Activated CD8-positive, alpha-beta memory T cell treated with anti-CD3 and anti-CD28 coated beads, Interleukin-2, amount 10 ng/mL, durations not matched to agents 7 days and 5 days (primary cell): ENCODE data around the gene CD180. TPM values are rescaled to one million over a fixed set of nuclear protein-coding genes. Genes with fewer than 3 reads are reported as not detected.

ENCODE experiments used
- ATAC-seq: fragments of 150-1000 bp; cut with Tn5 transposase; one replicate; pipeline ENCODE4 v1.10.0; 2021; ENCODE audit warnings: moderate library complexity
- CTCF ChIA-PET: fragments of 350-600 bp; sonication (Branson Sonifier 250); formaldehyde crosslinking; loops from one replicate; lab custom pipeline; 2021; ENCODE audit warnings: antibody characterized with exemption; lab: Charles Lee
- DNase-seq: peaks from one replicate; pipeline ENCODE4 v3.0.0-alpha.2; 2020
- H3K27ac Mint-ChIP-seq: one replicate; pipeline ENCODE4 v1.8.0; 2021; ENCODE audit warnings: mild to moderate bottlenecking, mixed read lengths
- H3K27me3 Mint-ChIP-seq: one replicate; pipeline ENCODE4 v1.8.0; 2021; ENCODE audit warnings: mixed read lengths
- H3K36me3 Mint-ChIP-seq: one replicate; pipeline ENCODE4 v1.8.0; 2021; ENCODE audit warnings: mild to moderate bottlenecking, mixed read lengths
- H3K4me1 Mint-ChIP-seq: one replicate; pipeline ENCODE4 v1.8.0; 2021; ENCODE audit warnings: mixed read lengths
- H3K4me3 Mint-ChIP-seq: one replicate; pipeline ENCODE4 v1.8.0; 2021; ENCODE audit warnings: mild to moderate bottlenecking, moderate library complexity, mixed read lengths
- H3K9me3 Mint-ChIP-seq: one replicate; pipeline ENCODE4 v1.8.0; 2022; ENCODE audit warnings: low read depth, mixed read lengths
- total RNA-seq, 2 experiments: library from RNA; stranded (reverse); gene quantifications; one replicate each; pipeline ENCODE4 v1.2.3, GENCODE V29; 2021

Gene CD180
- total RNA-seq, 2 experiments from 2014 or later, result 0.07 TPM; not detected in 1

DNA sequence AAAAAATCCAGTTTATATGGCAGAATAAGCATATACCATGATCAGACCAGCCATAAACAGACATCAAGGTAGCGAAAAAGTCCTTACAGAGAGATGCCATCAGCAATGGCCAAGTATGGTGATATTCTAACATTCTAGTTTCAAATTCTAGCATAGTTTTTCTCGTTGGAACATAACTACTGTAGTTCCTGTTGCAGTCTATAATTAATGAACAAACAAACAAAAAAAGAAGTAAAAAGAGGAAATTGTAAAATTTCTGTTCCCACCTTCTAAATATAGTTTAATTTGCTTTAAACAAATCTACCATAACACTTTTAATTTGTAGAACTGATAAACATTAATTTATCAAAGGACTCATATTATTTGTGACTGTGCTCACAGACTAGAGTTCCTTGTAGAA lies 9.9 kb upstream of the CD180 start:
- Mint-ChIP-seq H3K4me3 (peak overlapping the region; percentile 50), H3K9me3 (no peaks in the 10 kb centered on the region), H3K4me1 (peaks cover 83% of the 10 kb centered on the region), H3K36me3 (peaks cover 25% of the 10 kb centered on the region), H3K27me3 (peaks cover 2% of the 10 kb centered on the region), H3K27ac (peak overlapping the region; percentile 93)
- CTCF ChIA-PET, result interaction anchor here (1.0 to 24.1 kb wide), 7 partner anchors 9 to 900 kb away, joined by 3 to 521 read pairs (median 8); no protein-coding TSS in a partner anchor
- DNase-seq (no peak), ATAC-seq (no peak)

GRCh38 chr5:67205981-67206380 lies 9.4 kb upstream of the CD180 start:
- CTCF ChIA-PET, result interaction anchor here (2.3 to 24.1 kb wide), 3 partner anchors 10 to 43 kb away, joined by 8 to 521 read pairs (median 12); no protein-coding TSS in a partner anchor
- ATAC-seq (no peak), DNase-seq (peak; percentile 54)
- Mint-ChIP-seq H3K9me3 (peaks cover 2% of the 10 kb centered on the region), H3K4me3 (peak overlapping the region; percentile 50), H3K27me3 (peaks cover 2% of the 10 kb centered on the region), H3K4me1 (peaks cover 87% of the 10 kb centered on the region), H3K27ac (peak overlapping the region; percentile 93), H3K36me3 (peaks cover 30% of the 10 kb centered on the region)

DNA sequence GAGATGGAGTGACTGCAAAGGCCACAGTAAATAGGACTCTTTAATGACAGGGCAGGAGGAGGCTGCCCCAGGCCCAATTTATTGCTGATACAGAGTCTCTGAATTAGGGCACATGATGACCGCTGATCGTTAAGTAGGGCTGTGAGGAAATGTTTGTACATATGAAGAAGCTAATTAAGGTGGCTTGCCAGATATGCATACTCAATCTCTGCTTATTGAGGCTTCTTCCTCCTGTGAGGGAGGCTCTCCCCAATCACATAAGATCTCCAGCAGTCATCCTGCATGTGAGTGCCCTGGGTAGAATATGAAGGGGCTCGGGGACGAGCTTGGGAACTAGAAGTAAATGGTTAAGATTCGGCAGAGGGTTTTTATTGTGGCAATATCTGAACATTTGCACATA lies 8.2 kb upstream of the CD180 start:
- H3K36me3 Mint-ChIP-seq, result peaks cover 34% of the 10 kb centered on the region
- H3K27me3 Mint-ChIP-seq, result peaks cover 2% of the 10 kb centered on the region
- DNase-seq, result no peak
- no peak overlapping the region for H3K4me3 Mint-ChIP-seq
- H3K4me1 Mint-ChIP-seq, result peaks cover 93% of the 10 kb centered on the region
- CTCF ChIA-PET, result interaction anchor here (1.0 to 24.1 kb wide), 4 partner anchors 11 to 42 kb away, joined by 4 to 521 read pairs (median 6); no protein-coding TSS in a partner anchor
- peak overlapping the region; percentile 93 for H3K27ac Mint-ChIP-seq
- peaks cover 2% of the 10 kb centered on the region for H3K9me3 Mint-ChIP-seq
- no peak for ATAC-seq

DNA sequence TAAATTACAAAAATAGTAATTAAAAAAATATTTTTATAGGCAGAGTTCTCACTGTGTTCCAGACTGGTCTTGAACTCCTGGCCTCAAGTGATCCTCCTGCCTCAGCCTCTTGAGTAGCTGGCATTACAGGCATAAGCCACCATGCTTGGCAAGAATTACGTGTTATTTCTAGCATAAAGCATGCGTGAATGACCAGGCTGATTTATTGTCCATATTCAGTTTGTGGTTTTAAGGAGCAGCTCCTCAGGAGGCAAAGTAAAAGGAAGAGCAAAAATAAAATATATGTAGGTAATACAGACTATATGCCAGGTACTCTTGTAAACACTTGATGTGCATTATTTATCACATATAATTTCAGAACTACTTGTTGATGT lies 7.1 kb upstream of the CD180 start:
- peaks cover 43% of the 10 kb centered on the region for H3K36me3 Mint-ChIP-seq
- ATAC-seq (no peak), DNase-seq (no peak)
- peaks cover 93% of the 10 kb centered on the region for H3K4me1 Mint-ChIP-seq
- H3K9me3 Mint-ChIP-seq, result peaks cover 4% of the 10 kb centered on the region
- H3K4me3 Mint-ChIP-seq, result no peak overlapping the region
- CTCF ChIA-PET, result interaction anchor here (0.7 to 24.1 kb wide), 5 partner anchors 10 to 41 kb away, joined by 3 to 521 read pairs (median 4); no protein-coding TSS in a partner anchor
- H3K27ac Mint-ChIP-seq, result peak overlapping the region; percentile 93
- H3K27me3 Mint-ChIP-seq, result peaks cover 2% of the 10 kb centered on the region

DNA sequence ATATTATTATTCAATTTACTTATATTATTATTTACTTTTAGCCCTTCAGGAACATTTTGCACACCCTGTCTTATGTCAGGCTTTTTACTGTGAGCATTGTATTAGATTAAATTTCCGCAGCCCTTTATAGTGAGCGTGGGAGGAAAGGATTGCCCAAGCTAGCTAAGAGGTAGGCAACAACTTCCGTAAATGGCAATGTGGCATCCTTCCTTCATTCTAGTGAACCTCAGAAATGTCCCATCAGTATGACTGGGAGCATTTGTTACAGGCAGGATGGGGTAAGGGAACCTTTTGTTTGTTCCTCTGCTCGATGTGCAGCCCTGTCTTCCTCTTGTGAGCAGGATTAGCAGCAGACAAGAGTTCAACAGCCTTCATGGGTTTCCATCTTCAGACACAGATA lies 6.2 kb upstream of the CD180 start:
- peaks cover 51% of the 10 kb centered on the region for H3K36me3 Mint-ChIP-seq
- H3K9me3 Mint-ChIP-seq, result peaks cover 5% of the 10 kb centered on the region
- H3K4me3 Mint-ChIP-seq, result no peak overlapping the region
- H3K27ac Mint-ChIP-seq, result peak overlapping the region; percentile 80
- ATAC-seq (no peak), DNase-seq (no peak)
- peaks cover 2% of the 10 kb centered on the region for H3K27me3 Mint-ChIP-seq
- peaks cover 94% of the 10 kb centered on the region for H3K4me1 Mint-ChIP-seq
- CTCF ChIA-PET, result interaction anchor here (24.1 kb wide), 1 partner anchor 40 kb away, joined by 521 read pairs; no protein-coding TSS in a partner anchor

GRCh38 chr5:67201897-67202549 lies 5.4 kb upstream of the CD180 start:
- Mint-ChIP-seq H3K9me3 (peaks cover 5% of the 10 kb centered on the region), H3K4me3 (no peak overlapping the region), H3K27ac (peak overlapping the region; percentile 63), H3K27me3 (peaks cover 2% of the 10 kb centered on the region), H3K4me1 (peaks cover 92% of the 10 kb centered on the region), H3K36me3 (peaks cover 51% of the 10 kb centered on the region)
- CTCF ChIA-PET, result interaction anchor here (0.6 to 24.1 kb wide), 2 partner anchors 19 to 39 kb away, joined by 3 to 521 read pairs; no protein-coding TSS in a partner anchor
- ATAC-seq, result no peak
- DNase-seq, result no peak

GRCh38 chr5:67200809-67201562 lies 4.4 kb upstream of the CD180 start:
- no peaks in the 10 kb centered on the region for H3K27me3 Mint-ChIP-seq
- CTCF ChIA-PET, result interaction anchor here (24.1 kb wide), 1 partner anchor 38 kb away, joined by 521 read pairs; no protein-coding TSS in a partner anchor
- peak overlapping the region; percentile 60 for H3K27ac Mint-ChIP-seq
- peaks cover 5% of the 10 kb centered on the region for H3K9me3 Mint-ChIP-seq
- no peak overlapping the region for H3K4me3 Mint-ChIP-seq
- peaks cover 47% of the 10 kb centered on the region for H3K36me3 Mint-ChIP-seq
- DNase-seq (no peak), ATAC-seq (peak; percentile 43)
- H3K4me1 Mint-ChIP-seq, result peaks cover 82% of the 10 kb centered on the region

DNA sequence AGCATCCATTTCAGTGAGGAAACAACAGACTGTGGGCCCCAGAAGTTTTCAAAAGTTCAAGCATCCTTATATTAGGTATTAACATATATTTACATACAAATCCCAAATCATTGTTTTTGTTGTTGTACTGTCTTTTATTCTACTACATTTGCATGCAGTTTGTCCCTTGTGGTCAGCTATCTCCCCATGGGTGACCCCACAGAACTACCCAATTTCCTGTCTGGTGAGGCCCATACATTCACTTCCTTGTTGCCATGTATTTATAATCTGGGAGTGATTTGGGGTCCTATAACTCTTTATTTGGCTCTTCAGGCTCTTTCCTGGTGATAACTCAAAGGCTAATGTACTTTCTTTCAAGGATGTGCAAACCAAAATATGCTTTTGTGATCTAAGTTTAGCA lies 3.3 kb upstream of the CD180 start:
- Mint-ChIP-seq H3K4me1 (peaks cover 71% of the 10 kb centered on the region), H3K36me3 (peaks cover 44% of the 10 kb centered on the region), H3K27ac (peak overlapping the region; percentile 80), H3K9me3 (peaks cover 5% of the 10 kb centered on the region), H3K4me3 (no peak overlapping the region), H3K27me3 (no peaks in the 10 kb centered on the region)
- no peak for ATAC-seq
- CTCF ChIA-PET, result interaction anchor here (1.0 to 24.1 kb wide), 3 partner anchors 18 to 213 kb away, joined by 3 to 521 read pairs (median 3); no protein-coding TSS in a partner anchor
- DNase-seq, result peak; percentile 58

DNA sequence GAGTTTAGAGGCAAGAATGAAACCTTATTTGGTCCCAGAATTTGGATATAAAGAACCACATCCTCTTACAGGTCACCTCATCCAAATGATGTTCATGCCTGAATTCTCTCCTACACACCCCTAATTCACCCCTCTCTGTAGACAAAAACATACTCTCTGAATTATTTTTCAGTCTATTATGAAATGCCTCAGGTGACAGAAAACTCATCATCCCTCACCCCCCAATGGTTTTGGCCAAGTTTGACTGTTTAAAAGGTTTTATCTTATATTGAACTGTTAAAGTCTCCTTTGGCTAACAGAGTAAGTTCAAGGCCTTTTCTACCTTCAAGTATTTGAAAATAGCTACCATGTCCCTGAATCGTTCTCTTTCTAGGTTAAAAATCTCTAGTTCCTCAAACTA lies 2.3 kb upstream of the CD180 start:
- Mint-ChIP-seq H3K4me3 (no peak overlapping the region), H3K36me3 (peaks cover 42% of the 10 kb centered on the region), H3K27me3 (no peaks in the 10 kb centered on the region), H3K27ac (peak overlapping the region; percentile 80), H3K9me3 (peaks cover 5% of the 10 kb centered on the region), H3K4me1 (peaks cover 62% of the 10 kb centered on the region)
- DNase-seq (no peak), ATAC-seq (no peak)
- CTCF ChIA-PET, result interaction anchor here (1.4 to 24.1 kb wide), 2 partner anchors 17 to 36 kb away, joined by 3 to 521 read pairs; no protein-coding TSS in a partner anchor

DNA sequence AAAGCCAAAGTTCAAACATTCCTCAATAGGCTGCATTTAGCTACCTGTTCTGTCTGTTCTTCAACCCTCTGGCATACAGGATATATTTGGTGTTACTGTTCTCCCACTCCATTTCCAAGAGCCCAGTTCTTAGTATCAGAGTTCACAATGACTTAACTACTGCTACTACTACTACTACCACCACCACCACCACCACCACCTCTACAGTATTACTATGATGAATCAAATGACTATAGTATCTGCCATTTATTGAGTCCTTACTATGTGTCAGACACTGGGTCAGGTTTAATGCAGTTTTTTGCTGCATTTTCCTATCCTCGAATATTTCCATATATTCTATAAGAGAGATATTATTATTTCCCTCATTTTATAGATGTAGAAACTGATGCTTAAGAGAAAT lies 937 bp upstream of the CD180 start:
- H3K9me3 Mint-ChIP-seq, result peaks cover 5% of the 10 kb centered on the region
- CTCF ChIA-PET, result interaction anchor here (1.1 to 24.1 kb wide), 5 partner anchors 8 to 35 kb away, joined by 3 to 521 read pairs (median 4); no protein-coding TSS in a partner anchor
- H3K27ac Mint-ChIP-seq, result no peak overlapping the region
- H3K4me1 Mint-ChIP-seq, result peaks cover 50% of the 10 kb centered on the region
- ATAC-seq, result peak; percentile 39
- no peak overlapping the region for H3K4me3 Mint-ChIP-seq
- H3K36me3 Mint-ChIP-seq, result peaks cover 37% of the 10 kb centered on the region
- DNase-seq, result no peak
- H3K27me3 Mint-ChIP-seq, result no peaks in the 10 kb centered on the region

DNA sequence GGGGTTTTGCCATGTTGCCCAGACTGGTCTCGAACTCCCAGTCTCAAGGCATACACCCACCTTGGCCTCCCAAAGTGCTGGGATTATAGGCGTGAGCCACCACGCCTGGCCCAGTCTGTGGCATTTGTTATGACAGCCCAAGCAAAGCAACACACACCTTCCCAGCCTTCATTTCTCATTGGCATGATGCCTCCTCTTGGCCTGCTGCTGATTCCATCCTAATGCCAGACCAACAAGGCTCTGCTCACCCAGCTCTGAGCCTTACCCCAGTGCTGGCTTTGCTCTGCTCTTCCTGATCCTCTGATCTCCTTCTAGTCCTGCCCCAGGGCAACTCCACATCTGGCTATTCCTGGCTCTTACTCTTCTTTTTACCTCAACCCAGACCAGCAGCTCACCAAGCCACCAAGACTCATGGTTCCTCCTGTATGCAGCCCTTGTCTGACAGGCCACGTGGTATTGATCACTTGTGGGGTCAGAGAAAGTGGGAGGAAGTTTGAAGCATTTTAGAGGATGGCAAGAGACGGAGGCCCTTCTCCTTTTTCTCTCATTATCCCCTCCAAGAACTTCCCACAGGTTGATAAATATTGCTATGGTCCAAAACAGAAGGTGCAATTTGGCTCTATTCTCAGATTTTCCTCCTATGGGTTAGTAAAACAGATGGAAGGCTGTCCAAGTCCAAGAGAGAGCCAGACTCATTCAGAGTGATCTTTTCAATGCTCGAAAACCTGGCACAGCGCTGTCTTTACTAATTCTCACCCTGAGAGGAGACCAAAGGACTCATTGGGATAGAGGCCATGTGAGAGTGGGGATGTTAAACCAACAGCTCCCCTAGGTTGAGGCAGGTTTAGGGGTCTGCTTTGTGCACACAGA lies 958 bp downstream of the CD180 start:
- peaks cover 4% of the 10 kb centered on the region for H3K9me3 Mint-ChIP-seq
- H3K4me1 Mint-ChIP-seq, result peaks cover 33% of the 10 kb centered on the region
- ATAC-seq, result no peak
- H3K36me3 Mint-ChIP-seq, result peaks cover 28% of the 10 kb centered on the region
- H3K27me3 Mint-ChIP-seq, result no peaks in the 10 kb centered on the region
- no peak for DNase-seq
- CTCF ChIA-PET, result interaction anchor here (24.1 kb wide), 1 partner anchor 33 kb away, joined by 521 read pairs; no protein-coding TSS in a partner anchor
- no peak overlapping the region for H3K4me3 Mint-ChIP-seq
- H3K27ac Mint-ChIP-seq, result no peak overlapping the region

DNA sequence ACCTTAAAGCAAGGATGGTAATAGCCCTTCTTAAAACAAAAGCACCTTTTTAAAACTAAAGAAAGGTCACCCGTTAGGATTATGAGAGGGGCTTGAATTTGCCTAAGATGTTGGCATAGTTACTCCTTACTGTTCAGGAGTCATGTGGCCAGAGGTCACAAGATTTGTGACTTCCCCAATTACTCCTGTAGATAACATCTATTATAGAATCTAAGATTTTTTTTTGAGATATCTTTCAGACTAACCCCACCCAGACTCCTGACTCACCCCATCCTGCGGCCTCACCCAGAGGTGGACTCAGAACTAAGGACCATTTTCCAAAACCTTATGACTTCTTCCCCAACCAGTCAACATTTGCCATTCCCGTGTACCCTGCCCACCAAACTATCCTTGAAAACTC lies 2.4 kb downstream of the CD180 start:
- Mint-ChIP-seq H3K4me1 (peaks cover 21% of the 10 kb centered on the region), H3K36me3 (peaks cover 22% of the 10 kb centered on the region), H3K9me3 (peaks cover 4% of the 10 kb centered on the region), H3K27me3 (no peaks in the 10 kb centered on the region), H3K27ac (no peak overlapping the region), H3K4me3 (no peak overlapping the region)
- ATAC-seq, result no peak
- CTCF ChIA-PET, result interaction anchor here (1.2 to 1.3 kb wide), 2 partner anchors 9 to 25 kb away, joined by 3 read pairs; no protein-coding TSS in a partner anchor
- no peak for DNase-seq
